Stimulated activated CD4-positive, alpha-beta T cell treated with anti-CD3 and anti-CD28 coated beads, Interleukin-12 subunit alpha, Interleukin-12 subunit beta, amount 100 ng/mL, for 4 hours (primary cell): ENCODE data around the gene TPPP3.
A peak's percentile ranks its signal among the peaks of the same experiment; 100 is the strongest.

ENCODE experiments used
- DNase-seq: peaks from one replicate; pipeline ENCODE4 v3.0.0-alpha.2; 2020

TPPP3 gene

DNA sequence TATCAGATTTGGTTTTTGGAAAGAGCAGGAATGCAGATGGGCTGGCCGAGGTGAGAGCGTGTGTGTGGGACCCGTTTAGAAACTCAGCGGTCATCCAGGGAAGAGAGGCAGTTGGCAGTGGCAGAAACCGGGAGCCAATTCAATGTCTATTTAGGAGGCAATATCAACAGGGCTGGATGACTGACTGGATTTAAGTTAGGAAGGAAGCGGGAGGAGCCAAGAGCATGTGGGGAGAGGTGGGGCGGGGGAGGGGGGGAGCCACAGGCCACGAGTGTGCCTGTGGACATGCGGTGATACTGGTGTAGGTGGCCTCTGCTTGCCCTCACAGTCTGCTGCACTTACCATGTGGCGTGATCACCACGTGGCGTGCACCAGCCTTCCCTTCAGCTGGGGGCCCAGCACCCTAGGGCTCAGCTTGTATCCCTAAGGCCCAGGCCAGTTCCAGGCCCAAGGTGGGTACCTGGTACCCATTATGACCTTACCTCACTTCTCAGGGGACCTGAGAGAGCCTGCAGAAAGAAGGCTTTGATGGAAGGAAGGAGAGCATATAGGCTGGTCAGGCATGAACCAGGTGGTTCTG is 10.8 kb upstream of the TPPP3 start:
- DNase-seq: no peak

DNA sequence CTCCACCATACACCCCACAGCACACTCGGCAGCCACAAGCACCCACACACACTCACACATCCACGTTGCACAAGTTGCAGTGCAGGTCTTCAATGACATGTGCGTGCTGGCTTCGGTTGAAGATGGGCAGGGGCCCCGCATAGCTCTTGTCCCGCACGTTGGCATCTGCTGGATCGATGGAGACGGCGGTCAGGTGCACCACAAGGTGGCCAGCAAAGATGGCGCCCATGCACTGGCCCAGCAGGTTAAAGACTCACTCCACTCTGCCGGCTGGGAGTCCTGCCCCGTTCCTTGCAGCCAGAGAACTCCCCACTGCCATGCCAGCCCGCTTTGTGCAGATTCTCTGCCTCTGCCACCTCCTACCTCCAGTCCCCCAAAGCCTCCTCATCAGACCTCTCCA is 7.6 kb upstream of the TPPP3 start:
- DNase-seq: no peak

DNA sequence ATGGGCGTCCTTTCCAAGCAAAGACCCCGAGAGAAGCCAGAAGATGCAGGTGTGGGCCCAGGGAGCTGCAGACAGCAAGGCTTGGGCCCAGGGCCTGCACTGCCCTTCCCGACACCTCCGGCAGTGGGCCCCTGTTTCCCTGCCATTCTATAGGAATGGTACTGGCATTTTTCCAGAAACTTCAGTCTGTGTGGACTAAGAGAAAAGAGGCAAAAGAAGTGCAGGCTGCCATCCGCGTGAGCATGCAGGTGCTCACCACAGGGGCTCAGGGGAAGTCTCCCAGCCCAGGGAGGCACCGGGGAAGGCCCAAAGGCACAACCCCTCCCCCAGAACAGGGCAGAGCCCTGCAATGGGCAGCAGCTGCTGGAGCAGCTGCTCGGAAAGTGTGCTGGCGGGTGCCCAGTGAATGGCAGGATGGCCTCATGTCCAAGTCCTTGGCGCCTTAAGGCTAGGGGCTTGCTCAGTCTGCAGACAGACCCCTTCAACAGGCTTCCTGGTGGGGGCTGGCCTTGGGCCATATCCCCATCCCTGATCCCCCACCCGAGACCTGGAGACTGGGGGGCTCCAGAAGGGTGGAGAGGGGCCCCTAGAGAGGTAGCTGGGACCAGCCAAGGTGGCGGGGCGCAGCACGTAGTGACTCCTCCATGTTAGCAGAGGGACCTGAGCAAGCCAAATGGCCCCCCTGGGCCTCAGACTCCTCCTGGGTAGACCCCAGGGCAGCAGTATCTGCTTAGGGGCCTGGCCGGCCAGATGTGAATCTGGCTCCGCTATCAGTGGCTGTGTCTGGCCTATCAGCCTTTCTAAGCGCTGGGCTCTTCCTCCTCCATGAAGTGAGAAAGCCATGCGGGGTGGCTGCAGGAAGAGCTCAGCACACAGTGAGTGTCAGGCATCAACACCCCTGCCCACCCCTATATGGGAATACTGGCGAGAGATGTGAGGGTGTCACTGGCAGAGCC is 6.7 kb upstream of the TPPP3 start:
- DNase-seq: no peak

DNA sequence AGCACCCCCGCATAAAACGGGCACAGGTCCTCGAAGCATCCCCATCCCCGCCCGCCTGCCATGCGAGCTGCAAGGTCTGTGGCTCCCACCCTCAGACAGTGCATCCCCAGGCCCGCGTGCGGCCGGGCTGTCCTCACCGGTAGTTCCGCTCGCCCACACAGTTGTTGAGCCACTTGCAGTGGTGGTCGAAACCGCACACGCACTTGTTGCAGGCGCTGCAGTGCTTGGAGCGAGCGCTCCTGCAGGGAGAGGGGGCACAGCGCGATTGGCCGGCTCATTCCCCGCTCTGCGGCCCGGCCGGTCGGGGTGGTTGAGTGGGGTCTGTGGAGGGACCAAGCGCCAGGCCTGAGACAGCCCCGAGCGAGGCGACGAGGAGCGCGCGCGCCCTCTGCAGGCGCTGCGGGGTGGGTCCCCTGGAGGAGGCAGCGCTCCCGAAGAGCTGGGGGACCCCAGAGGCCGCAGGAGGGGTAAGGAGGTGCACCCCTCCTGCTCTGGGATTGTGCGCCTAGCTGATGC is 6.0 kb upstream of the TPPP3 start:
- DNase-seq: peak; percentile 55

DNA sequence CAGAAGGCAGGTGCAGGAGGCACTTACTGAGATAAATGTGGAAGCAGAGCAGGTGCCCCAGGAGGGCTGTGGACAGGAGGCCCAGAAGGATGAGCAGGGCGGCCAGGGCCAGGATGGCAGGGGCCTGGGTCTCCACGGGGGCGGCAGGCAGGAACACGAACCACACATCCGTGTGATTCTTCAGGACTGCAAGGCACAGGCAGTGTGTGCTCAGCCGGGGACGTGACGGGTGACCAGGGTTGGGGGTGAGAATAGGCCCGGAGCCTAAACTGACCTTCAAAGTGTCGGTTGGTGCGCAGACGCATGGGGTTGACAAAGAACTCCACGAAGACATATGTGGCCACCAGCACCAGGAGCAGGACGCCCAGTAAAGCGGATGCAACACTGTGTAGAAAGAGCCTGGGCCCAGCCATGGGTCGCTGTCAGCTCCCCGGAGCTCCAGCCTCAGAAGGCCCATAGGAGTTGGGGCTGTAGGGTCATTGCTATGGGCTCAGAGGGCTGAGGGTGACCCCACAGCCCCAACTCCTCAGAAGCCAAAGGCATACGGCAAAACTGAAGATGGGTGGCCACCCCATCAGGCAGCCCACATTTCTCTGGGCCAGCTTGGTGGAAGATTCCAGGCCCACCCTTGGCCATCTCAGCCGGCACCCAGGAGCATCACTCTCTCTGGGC is 5.4 kb upstream of the TPPP3 start:
- DNase-seq: no peak

DNA sequence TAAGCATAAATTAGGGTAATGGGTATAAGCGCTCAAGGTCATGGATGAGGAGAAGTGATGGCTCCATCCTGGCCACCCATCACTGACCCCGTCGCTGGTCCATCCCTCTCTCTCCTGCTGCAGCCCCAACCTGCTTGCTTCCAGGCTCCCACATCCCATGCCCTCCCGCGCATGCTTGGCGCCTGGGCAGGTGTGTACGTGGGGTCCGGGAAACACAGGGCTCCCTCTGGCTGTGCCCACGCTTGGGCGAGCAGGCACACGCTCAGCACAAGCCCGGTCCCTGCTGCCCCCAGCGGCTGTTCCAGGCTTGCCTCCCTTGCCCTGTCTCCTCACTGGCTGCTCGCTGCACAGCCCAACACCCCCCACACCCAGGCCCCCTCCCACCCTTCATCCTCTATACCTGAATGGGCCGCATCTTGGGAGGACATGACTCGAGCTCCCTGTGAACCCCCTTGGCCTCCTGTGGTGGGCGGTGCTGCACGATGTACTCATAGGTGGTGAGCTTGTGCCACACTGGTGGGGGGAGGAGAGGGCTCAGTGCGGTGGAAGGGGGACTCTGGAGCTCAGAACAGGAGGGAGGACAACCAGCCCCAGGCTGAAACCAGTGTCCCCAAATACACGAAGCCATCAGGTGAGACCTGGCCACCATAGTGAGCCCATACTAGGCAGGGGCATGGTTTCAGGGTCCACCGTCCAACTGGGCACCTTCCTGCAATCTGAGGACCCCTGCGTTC is 4.7 kb upstream of the TPPP3 start:
- no peak for DNase-seq

DNA sequence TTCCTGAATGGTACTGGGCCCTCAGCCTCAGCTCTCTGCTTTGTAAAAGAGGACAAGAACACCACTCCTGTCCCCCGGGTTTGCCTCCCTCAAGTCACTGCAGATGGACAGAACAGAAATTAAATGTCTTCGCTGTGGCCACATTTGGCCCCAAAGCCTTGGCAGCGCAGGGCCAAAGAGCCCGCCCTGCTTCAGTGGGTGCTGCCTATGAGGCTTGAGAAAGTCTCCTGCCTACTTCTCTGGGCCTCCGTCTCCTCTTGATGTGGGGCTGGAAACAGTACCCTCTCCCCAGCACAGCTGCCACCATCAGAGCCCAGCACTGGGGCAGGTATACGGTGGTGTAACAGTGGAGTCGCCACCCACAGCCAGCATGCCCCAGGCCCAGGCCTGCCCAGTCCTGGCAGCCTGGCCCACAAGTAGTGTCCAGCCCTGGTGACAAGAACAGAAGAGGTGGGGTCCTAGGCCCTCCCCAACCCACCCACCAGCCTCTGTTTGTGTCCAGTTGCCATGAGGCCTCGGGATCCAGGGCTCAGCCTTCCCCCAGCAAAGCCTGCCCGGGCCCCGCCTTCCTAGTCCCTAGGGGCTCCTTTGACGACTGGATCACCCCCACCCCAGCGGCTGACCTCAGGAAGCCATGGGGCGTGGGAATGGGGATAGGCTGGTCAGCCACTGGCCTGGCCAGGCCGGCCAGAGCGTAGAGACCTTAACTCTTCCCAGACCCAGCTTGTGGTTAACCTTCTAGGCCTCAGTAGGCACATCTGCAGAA is 3.9 kb upstream of the TPPP3 start:
- DNase-seq: no peak

DNA sequence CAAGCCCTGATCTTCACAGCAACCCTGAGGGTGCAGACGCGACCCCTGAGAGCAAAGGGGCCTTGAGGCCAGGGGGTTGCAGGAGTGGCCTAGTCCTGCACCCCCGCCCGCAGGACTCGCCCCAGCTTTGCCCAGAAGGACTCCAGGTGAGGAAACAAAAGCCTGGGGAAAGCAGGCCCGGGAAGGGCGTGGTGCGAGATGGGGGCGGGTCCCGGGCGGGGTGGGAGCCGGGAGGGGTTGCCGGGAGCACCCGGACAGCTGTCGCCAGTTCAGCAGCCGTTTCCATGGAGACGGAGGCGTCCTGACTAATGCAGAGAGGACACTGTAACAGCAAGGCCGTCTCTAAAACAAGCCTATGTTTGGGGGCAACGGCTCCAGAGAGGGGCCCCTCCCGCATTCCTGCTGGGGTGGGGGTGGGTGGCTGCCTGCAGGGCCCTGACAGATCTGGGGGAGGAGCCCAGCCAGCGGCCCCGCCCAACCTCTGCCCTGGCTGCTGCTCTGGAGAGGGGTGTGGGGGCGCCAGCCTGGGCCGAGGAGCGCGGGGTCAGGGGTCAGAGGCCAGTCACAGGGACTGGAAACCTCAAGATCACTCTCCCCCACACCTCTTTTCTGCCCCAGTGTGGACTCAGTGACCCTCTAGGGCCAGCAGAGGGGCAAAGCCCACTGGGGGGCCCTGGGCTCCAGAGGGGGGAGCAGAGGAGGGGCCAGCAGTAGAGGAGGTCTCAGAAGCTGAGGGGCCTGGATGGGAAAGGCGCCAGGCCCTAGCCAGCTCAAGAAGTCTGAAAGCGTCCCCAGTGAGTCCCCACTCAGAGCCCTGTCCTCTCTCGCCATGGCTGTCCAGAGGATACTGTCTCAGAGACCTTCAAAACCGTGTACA is 3.1 kb upstream of the TPPP3 start:
- no peak for DNase-seq

DNA sequence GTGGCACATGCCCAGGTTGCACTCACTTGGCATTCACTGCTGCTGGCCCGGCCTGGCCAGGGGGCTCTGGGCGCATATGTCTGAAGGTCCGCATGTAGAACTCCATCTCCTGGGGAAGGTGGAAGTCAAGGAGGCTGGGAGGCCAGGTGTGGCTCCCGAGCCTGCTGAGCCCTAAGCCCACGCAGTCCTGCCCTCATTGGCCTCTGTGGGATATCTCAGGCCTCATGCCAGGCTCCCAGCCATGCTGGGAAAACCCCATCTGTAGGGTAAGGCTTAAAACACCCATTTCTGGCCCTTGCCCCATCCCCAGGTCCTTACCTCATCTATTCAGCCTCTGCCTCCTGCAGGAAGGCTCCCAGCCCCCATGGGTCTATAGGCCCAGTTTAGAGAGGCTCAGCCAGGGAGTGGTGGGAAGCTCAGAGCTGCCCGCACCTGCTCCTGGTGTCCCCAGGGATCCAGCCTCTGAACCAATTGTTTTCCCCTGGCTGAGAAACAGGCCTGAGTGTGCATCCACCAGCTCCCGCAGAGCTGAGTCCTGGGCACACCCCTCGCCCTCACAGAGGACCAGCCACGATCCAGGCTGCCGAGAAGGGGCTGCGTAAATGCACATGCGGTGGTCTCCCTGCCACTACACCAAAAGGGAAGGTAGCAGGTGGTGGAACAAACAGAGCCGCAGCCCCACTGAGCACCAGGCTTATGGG is 2.3 kb upstream of the TPPP3 start:
- no peak for DNase-seq

DNA sequence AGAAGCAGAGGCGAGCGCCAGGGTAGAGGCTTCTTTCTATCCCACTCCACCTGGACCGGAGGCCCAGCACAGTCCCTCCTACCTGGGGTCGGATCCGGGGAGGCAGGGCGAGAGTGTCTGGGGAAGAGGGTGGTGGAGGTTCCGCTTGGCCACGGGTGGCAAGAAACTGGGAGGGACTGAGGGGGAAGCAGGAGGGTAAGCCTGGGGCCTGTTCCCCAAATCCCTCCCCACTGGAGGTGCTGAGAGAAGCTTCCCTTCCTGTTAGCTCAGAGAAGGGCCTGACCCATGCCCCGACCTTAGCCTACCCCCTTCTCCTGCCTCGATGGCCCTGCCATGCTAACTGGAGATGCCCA is 1.8 kb upstream of the TPPP3 start:
- DNase-seq: no peak

DNA sequence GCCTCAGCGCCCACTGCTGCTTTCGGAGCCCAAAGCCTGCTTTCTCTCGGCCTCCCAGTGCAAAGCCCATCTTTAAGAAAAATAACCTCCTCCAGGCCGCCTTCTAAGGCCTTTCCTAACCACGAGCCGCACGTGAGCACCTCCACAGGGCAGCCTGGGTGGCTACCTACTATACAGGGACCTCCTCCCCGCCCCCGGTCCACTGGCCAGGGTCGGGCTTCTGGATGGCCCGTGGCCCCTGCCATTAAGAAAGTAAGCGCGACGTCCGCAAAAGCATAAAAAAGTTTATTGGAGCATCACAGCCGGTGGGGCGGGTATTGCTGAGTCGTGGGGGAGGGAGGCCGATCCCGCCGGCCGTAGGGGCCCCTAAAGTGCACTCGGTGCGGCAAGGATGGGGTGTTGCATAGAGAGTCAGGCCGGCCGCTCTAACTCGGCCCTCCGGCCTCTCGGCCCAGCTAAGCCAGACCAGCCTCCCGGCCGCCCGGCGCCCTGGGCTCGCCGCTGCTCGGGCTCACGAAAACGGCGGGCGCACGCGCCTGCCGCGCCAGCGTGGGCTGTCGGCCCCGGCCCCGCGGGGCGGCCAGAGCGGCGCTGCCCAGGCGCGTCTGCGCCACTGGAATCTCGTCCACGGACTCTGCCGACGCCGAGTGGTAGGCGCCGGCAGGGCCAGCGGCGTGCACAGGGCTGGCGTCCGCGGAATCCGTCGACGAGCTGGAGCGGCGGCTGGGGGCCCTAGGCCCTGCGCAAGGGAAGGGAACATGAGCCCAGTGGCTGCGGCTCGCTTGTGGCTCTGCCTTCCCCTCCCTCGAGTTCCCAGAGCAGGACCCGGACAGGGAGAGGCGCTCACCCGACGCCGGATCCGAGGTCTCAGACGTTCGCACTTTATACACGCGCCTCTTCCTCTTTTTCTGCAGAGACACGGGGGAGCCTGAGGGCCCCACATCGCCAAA is 1.1 kb upstream of the TPPP3 start:
- no peak for DNase-seq

DNA sequence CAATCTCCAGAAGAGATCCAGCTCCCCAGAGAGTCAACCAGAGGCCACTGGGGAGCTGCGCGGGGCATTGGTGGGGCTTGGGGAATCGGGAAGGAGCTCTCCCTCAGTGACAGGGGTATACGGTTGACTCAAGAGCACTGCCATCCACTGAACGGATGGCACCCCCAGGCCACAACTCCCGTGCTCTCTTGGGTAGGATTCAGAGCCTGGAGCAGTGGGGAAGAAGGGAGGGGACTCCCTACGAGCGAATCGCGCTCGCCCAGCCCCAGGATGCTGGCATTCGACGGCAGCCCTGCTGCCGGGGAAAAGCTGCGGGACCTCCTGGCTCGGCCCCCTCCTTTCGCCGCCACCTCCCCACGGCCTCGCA is 473 bp upstream of the TPPP3 start:
- no peak for DNase-seq

DNA sequence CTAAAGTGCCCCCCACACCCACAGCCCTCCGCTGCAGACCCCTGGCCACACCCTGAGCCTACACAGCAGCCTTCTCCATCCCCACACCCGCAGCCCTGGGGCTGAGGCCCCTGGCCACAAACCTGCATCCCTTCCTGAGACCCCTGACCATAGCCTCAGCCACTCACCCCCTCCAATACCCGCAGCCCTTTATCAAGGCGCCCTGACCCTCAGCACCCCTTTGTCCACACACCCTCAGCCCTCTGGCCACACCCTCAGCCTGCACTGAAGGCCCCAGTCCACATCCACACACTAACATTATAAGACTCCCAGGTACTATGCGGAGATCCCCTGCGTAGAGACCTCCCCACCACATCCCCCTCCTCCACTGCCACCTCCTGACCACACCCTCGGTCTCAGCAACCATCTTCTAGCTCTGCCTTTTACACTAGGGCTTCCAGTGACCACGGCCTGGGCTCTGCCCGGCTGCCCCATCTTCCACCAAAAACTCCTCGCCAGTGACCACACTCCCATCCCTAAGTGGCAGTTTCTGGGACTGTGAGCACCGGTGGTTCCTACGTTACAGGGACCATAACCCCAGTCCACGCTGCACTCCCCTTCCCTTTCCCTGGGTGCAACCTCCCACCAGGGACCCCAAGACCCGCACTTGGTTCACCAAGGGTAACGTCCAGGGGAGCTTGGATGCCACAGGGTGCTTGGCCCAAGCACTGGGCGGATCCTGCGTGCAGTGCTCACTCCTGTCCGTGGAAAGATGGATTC is 818 bp downstream of the TPPP3 start:
- DNase-seq: no peak

DNA sequence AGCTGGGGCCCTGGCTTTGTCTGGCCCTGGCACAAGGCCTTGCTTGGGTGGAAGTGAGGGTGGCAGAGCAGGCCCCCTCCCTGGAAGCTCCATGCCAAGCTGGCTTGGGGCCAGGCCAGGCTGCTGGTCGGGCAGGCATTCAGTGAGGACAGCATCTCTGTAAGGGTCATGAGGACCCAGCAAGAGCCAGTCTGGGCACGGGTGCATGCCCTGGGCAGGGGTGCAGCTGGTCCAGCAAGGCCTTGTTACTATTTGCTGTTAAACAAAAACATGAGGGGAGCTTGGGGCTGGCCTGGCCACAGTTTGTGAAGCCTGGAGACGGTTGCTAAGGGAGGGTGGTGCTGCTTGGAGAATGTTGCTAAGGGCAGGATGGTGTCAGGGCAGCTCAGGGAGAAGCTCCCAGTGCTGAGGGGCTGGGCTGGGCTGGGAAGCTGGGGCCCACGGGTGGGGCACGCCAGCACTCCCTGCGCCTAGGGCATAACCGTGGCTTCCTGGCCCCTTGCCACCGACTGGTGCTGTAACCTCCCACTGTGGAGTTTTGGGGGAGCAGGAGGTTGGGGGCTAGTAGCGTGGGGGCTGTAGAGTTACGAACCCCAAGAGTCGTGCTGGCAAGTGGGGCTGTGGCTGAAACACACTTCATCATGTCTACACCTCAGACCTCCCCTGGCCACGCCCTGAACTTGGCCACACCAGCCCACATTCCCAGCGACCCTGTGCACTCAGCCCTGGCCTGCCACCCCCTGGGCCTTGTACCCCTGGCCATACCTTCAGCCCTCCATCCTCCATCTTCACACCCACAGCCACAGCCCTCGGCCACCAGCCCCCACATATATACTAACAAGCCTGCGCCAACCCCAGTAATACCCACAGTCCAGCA is 1.6 kb downstream of the TPPP3 start:
- DNase-seq: no peak

DNA sequence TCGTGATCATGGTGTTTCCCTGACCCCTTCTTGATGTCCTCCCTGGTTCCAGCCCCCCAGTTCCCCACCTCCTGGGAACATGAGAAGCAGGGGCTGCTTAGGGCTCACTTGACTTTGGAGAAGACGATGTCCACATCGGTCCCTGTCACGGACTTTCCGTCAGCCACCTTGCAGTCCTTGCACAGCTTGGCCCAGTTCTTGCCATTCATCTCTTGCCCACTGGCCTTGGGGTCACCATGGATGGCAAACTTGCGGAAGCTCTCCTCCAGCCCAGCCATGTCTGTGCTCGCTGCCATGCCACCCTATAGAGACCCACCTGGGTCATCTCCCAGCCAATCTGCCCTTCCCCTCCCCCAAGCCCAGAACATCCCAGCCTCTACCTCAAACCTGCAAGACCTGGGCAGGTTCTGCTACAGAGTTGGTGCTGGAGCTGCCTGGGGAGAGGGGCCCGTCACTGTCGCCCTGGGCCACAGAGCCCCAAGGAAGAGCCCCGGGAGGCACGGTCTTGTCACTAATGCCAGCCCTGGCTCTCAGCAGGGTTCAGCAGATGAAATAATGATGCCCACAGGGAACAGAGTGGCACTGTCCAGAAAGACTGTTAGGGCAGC is 2.4 kb downstream of the TPPP3 start:
- no peak for DNase-seq

DNA sequence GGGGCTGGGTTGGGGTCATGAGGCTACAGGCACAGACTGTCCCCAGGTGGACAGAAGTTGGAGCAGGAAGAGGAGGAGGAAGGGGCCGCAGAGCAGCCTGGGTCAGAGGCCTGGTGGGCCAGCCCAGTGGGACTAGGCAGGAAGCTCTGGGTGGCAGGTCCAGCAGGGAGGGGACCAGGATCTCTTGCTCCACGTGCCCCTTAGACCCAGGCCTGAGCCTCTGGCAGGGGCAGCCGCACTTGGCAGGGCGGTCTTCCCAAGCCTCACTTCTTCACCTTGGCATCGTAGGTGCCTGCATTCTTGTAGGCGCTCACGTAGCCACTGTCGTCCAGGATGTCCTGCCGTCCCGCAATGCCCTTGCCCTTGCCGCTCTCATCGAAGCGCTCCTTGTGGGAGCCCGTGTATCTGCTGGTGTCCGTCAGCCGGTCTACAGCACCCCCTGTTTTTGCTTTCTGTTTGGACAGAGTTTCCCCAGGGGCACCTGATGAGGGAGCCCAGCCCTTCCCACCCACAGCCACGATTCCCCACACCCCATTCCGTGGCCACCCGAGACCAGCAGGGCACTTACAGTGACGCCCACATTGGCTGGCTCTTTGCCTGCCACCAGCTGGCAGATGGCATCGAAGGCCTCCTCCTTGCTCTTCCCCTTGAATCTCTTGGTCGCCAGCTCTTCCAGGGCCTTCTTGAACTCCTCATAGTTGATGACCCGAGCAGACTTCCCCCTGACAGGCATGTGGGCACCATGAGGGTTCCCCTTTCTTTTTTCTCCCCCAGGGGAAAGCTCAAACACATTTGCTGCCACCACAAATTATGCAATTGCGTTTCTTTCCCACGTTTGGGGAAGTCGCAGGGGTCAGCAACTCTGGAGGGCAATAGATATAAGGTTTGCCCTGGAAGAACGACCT is 3.1 kb downstream of the TPPP3 start:
- no peak for DNase-seq
